Hematopoietic multipotent progenitor cell treated with erythropoietin and hydrocortisone succinate and interleukin-3 and kit ligand, for 6 days (in vitro differentiated cells): Measurements from ENCODE around the gene DENND1C.

Experiments used
- DNase-seq: peaks from one replicate; pipeline ENCODE4 v3.0.0-alpha.2; 2015

The DENND1C gene

GRCh38 chr19:6421075-6422014 lies 60.2 kb downstream of the DENND1C start:
- DNase-seq: no peak

- DNase-seq: no peak
These were observed 63.0 kb downstream of the DENND1C start for GRCh38 chr19:6418562-6418932.

- no peak for DNase-seq
These were observed 63.6 kb downstream of the DENND1C start for GRCh38 chr19:6417713-6418561.
